VCaP (cell line): ENCODE data around the gene CXorf58.
A peak's percentile ranks its signal among the peaks of the same experiment; 100 is the strongest.
"Not testable (repeated sequence)": the region's sequence is repeated elsewhere in the genome, so short reads cannot be mapped to it uniquely, and the experiment has no call there.

Source experiments
- H3K27ac ChIP-seq: fragments of 450-650 bp; 2 replicates; pipeline ENCODE4 v1.5.1; 2017
- TF ChIP-seq, protein P1 (sequence below): fragments of 450-650 bp; conservative IDR thresholded peaks from 2 replicates; pipeline ENCODE4 v1.5.1; 2017; ENCODE audit warnings: mild to moderate bottlenecking, moderate library complexity

Gene CXorf58

DNA sequence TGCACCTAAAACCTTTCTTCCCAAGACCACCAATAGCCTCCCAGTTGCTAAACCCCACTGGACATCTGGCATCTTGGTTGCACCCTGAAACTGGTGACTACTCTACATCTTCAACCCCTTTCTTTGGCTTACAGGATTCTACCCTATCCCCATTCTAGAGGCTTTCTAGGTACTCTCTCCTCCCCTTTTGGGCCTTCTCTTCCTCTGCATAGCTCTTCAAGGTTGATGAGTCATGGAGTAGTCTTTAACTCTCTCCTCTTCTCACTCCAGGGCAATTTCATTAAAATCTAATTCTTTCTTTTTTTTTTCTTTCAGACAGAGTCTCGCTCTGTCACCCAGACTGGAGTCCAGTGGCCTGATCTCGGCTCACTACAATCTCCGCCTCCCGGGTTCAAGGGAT, 16.9 kb upstream of the CXorf58 start:
- H3K27ac ChIP-seq: peak overlapping the region; percentile 91
- TF ChIP-seq, protein P1, sequence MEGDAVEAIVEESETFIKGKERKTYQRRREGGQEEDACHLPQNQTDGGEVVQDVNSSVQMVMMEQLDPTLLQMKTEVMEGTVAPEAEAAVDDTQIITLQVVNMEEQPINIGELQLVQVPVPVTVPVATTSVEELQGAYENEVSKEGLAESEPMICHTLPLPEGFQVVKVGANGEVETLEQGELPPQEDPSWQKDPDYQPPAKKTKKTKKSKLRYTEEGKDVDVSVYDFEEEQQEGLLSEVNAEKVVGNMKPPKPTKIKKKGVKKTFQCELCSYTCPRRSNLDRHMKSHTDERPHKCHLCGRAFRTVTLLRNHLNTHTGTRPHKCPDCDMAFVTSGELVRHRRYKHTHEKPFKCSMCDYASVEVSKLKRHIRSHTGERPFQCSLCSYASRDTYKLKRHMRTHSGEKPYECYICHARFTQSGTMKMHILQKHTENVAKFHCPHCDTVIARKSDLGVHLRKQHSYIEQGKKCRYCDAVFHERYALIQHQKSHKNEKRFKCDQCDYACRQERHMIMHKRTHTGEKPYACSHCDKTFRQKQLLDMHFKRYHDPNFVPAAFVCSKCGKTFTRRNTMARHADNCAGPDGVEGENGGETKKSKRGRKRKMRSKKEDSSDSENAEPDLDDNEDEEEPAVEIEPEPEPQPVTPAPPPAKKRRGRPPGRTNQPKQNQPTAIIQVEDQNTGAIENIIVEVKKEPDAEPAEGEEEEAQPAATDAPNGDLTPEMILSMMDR: no peak

DNA sequence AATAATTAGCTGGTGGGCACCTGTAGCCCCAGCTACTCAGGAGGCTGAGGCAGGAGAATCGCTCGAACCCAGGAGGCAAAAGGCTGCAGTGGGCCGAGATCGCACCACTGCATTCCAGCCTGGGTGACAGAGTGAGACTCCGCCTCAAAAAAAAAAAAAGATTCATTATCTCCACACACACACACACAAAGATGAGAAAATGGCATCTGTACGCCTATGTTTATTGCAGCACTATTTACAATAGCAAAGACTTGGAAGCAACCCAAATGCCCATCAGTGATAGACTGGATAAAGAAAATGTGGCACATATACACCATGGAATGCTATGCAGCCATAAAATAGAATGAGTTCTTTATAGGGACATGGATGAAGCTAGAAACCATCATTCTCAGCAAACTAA, 12.8 kb upstream of the CXorf58 start:
- not testable (repeated sequence) for H3K27ac ChIP-seq

DNA sequence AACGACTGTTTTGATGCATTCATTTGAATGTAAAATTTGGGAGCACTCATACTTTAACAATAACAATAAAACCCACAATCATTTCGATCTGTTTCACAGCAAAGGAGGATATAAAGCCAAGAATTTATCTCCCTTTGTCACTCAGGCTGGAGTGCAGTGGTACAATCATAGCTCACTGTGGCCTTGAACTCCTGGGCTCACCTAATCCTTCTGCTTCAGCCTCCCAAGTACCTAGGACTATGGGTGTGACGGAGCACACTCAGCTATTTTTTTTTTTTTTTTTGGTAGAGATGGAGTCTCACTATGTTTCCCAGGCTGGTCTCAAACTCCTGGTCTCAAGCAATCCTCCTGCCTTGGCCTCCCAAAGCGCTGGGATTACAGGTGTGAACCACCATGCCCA, 11.3 kb upstream of the CXorf58 start:
- H3K27ac ChIP-seq: not testable (repeated sequence)

DNA sequence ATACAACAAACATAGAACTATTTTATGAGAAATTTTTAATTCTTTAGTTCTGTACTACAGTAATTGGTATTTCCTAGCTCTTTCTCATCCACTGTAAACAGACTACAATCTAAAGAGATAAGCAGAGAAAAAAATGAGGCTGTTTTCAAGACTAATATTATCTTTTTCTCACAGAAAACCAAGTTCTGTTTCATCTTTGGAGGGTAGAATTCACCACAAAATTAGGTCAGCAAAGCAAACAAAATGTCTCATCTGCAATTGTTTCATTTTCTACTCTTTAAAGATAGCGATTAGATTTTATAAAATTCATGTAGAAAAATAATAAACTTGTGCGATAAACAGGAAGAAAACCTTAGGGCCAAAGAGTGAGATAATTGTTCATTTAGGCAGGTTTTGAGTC, 10.8 kb upstream of the CXorf58 start:
- TF ChIP-seq, protein P1: no peak
- no peak overlapping the region for H3K27ac ChIP-seq

DNA sequence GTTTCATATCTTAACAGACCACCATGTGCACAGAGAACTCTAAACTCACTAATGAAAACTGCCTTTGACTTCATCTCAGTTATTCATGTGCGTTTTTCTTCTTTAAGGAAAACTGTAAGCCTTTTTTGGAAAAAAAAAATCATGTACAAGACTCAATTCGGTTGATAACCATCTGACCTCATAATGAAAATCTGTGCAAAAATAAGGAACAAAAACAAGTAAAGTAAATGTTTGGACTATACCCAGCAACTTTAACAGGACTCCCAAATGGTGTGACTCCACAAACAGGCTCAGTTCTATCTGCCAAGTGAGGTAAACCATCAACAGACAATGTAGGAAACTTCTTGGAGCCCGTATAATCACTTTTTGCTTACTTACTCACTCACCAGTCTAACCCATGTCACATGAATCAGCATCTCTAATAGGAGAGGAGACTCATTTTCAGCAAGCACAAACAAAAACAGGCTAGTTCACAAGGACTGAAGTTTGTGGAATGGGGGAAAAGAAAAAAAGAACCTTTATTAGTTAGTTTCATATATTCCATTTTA, 9.3 kb upstream of the CXorf58 start:
- no peak overlapping the region for H3K27ac ChIP-seq
- TF ChIP-seq, protein P1: no peak

DNA sequence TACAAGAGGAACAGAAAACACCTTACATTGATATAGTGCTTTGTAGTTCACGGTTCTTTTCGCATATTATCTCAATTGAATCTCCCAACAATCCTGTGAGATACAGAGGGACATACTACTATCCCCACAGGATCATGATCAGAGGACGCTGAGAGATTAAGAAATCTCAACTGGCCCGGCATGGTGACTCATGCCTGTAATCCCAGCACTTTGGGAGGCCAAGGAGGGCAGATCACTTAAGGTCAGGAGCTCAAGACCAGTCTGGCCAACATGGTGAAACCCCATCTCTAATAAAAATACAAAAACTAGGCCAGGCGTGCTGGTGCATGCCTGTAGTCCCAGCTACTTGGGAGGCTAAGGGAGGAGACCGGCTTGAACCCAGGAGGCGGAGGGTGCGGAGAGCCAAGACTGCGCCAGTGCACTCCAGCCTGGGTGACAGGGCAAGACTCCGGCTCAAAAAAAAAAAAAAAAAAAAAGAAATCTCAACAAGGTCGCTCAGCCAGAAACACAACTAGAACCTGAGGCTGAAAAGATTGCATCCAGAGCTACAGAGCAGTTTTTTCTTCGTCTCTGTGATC, 7.5 kb upstream of the CXorf58 start:
- H3K27ac ChIP-seq: no peak overlapping the region; the same call in 1 of the 2 replicates
- TF ChIP-seq, protein P1: no peak

DNA sequence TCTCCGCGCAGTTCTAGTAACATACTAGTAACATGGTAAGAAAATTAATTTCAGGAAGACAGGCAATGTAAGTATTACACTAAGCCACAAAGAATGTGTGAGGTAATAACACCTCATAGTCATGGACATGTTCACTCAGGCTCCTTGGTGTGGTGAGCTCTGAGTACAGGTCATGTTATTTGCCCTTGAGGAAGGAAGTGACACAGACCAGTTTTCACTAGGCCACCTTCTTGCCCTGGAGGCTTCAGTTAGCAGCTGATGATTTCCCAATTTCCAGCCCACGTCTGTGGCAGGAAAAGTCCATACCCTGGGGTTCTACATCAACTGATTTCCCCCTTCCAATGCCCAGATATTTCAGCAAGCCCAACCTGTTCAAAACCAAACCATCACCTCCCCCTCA, 6.7 kb upstream of the CXorf58 start:
- H3K27ac ChIP-seq: peak overlapping the region; percentile 61
- TF ChIP-seq, protein P1: no peak

DNA sequence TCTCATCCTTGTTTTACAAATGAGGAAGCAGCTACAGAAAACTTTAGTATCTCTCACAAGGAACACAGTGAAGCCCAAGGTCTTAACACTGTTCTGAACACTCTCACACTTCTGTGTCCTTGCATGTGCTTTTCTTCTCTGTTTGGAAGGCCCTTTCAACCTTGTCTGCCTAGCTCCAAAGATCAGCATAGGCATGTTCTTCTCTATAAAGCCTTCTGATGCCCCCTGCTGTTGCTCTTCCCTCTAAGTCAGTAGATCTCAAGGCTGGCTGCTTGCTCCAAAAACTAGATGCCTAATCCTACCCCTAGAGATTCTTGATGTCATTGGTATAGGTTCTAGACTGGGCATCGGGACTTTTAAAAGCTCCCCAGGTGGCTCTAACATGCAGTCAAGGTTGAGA, 6.0 kb upstream of the CXorf58 start:
- peak overlapping the region; percentile 61 for H3K27ac ChIP-seq
- TF ChIP-seq, protein P1: peak; percentile 59

DNA sequence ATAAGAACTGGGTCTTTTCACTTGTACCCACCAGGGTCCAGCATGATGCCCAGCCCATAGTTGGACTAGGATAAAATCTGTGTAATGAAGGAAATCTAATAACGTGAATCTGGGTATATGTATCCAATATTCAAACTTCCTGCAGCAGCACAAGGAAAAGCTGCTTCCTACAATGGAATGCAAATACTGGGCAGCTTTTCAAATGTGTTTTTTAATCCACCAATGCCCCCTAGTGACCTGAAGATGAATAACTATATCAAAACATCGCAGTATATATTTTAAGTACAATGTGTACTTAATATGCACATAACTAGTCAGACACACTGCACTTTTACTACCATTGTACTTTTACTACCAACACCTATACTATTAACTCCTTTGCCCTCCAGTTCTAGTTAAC, 5.4 kb upstream of the CXorf58 start:
- H3K27ac ChIP-seq: peak overlapping the region; percentile 61
- TF ChIP-seq, protein P1: peak; percentile 5; the same call in 1 of the 2 replicates
